ENCODE data around the gene FHOD3. TPM values are rescaled to one million over a fixed set of nuclear protein-coding genes. Genes with fewer than 3 reads are reported as not detected.

The FHOD3 gene
- total RNA-seq, 2 donors from 2014 or later, result 19.8 to 24.9 TPM

GRCh38 chr18:36501100-36501499 is 203.6 kb downstream of the FHOD3 start:
- H3K27me3 ChIP-seq (replicated peaks; ENCODE audit: insufficient read depth), result no peaks in the 10 kb centered on the region
- H3K4me1 ChIP-seq (ENCODE audit: control insufficient read depth in 1 of 2, low read depth in 2 of 2), result no peaks in the 10 kb centered on the region
- H3K4me3 ChIP-seq, result no peak overlapping the region
- no peak overlapping the region for H3K27ac ChIP-seq
- H3K9me3 ChIP-seq, result no peaks in the 10 kb centered on the region
- TF ChIP-seq CTCF (IDR thresholded peaks at IDR 0.05), result no peak
- no peaks in the 10 kb centered on the region for H3K36me3 ChIP-seq
- ATAC-seq (ENCODE audit: insufficient number of reproducible peaks, low FRiP score, low read depth) (no peak), DNase-seq (ENCODE audit: low spot score) (no peak)

DNA sequence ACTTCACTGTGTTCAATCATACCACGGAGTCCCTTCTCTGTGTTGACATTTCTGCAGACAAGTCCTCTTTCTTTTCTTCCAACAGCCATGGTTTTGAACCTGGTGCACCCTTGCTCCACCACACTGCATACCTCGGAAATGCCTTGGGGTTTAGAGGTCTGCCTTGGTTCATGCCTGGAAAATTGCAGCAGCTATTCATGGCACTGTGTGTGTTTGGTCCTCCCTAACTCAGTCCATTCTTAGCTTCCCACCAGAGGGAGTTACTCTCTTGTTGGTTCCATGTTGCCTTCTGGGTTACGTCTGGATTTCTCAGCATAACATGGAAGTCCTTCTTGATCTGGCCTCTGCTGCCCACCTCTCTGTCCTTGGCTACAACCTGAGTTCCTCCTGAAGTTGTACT is 206.0 kb downstream of the FHOD3 start:
- ATAC-seq (ENCODE audit: insufficient number of reproducible peaks, low FRiP score, low read depth), result no peak
- Histone ChIP-seq H3K36me3 (no peaks in the 10 kb centered on the region), H3K9me3 (no peaks in the 10 kb centered on the region), H3K4me3 (no peak overlapping the region), H3K4me1 (ENCODE audit: control insufficient read depth in 1 of 2, low read depth in 2 of 2) (no peaks in the 10 kb centered on the region), H3K27ac (no peak overlapping the region), H3K27me3 (replicated peaks; ENCODE audit: insufficient read depth) (no peaks in the 10 kb centered on the region)
- no peak for DNase-seq (ENCODE audit: low spot score)
- TF ChIP-seq CTCF (IDR thresholded peaks at IDR 0.05), result no peak

DNA sequence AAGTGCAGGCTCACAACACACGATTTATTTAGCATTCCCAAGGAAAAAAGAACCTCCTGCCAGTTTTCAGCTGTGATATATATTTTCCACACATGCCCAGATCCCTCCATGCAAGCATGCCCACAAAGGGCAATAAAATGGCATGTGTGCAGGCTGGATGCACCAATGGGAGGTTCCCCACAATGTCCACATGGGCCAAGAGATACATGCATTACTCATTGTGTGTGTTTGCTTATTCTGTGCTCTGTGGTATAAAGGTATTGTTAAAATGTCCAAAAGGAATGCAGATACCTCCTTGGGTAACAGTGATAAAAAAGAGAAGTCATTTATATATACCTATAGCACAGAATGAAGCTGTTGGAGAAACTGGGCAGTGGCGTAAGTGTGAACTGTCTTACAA is 207.4 kb downstream of the FHOD3 start:
- no peaks in the 10 kb centered on the region for H3K27me3 ChIP-seq (replicated peaks; ENCODE audit: insufficient read depth)
- ATAC-seq (ENCODE audit: insufficient number of reproducible peaks, low FRiP score, low read depth) (no peak), DNase-seq (ENCODE audit: low spot score) (no peak)
- no peaks in the 10 kb centered on the region for H3K36me3 ChIP-seq
- H3K4me3 ChIP-seq, result no peak overlapping the region
- no peaks in the 10 kb centered on the region for H3K4me1 ChIP-seq (ENCODE audit: control insufficient read depth in 1 of 2, low read depth in 2 of 2)
- no peak for TF ChIP-seq CTCF (IDR thresholded peaks at IDR 0.05)
- no peaks in the 10 kb centered on the region for H3K9me3 ChIP-seq
- no peak overlapping the region for H3K27ac ChIP-seq

DNA sequence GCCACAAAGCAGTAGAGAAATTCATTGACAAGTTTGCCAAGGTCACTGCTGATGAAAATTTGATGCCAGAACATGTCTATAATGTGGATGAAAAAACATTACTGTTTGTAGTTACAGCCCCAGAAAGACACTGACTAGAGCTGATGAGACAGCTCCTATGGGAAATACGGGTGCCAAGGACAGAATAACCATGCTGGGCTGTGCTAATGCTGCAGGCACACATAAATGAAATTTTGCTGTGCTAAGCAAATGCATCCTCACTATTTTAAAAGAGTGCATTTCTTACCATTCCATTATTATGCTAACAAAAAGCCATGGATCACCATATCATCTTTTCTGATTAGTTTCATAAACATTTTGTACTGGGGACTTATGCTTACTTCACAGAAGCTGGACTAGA is 208.2 kb downstream of the FHOD3 start:
- Histone ChIP-seq H3K4me1 (ENCODE audit: control insufficient read depth in 1 of 2, low read depth in 2 of 2) (no peaks in the 10 kb centered on the region), H3K27me3 (replicated peaks; ENCODE audit: insufficient read depth) (no peaks in the 10 kb centered on the region), H3K4me3 (no peak overlapping the region), H3K9me3 (no peaks in the 10 kb centered on the region), H3K36me3 (no peaks in the 10 kb centered on the region), H3K27ac (no peak overlapping the region)
- no peak for ATAC-seq (ENCODE audit: insufficient number of reproducible peaks, low FRiP score, low read depth)
- DNase-seq (ENCODE audit: low spot score), result no peak
- TF ChIP-seq CTCF (IDR thresholded peaks at IDR 0.05), result no peak

DNA sequence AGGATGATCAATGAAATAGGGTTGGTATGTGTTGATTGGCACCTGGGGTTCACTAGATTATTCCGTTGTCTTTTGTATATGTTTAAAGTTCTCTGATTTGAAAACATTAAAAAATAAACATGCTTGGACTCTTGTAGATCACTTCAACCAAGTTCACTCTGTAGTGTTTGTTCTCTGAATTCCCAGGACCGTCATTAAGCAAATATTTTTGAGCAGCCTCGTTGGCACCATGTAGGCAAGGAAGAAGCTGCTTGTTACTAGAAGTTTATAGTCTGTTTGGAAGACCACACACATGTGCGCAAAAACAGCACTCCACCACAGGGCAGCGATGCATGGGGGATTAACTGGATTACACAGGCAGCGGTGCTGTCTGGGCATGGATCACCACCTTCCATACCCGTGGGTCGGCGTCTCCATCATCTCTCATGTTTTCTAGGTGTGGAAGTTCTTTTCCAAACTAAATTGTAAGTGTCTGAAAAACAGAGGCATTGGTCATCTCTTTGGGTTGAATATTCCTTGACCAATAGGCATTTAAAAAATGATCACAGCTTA is 212.2 kb downstream of the FHOD3 start:
- Histone ChIP-seq H3K4me3 (no peak overlapping the region), H3K36me3 (no peaks in the 10 kb centered on the region), H3K9me3 (no peaks in the 10 kb centered on the region), H3K27ac (no peak overlapping the region), H3K4me1 (ENCODE audit: control insufficient read depth in 1 of 2, low read depth in 2 of 2) (peaks cover 0 to 9% of the 10 kb centered on the region in 2 donors), H3K27me3 (replicated peaks; ENCODE audit: insufficient read depth) (no peaks in the 10 kb centered on the region)
- no peak for ATAC-seq (ENCODE audit: insufficient number of reproducible peaks, low FRiP score, low read depth)
- no peak for DNase-seq (ENCODE audit: low spot score)
- TF ChIP-seq CTCF (IDR thresholded peaks at IDR 0.05), result no peak
